ENCODE measurements around the gene ALDH8A1.

ALDH8A1 gene

DNA sequence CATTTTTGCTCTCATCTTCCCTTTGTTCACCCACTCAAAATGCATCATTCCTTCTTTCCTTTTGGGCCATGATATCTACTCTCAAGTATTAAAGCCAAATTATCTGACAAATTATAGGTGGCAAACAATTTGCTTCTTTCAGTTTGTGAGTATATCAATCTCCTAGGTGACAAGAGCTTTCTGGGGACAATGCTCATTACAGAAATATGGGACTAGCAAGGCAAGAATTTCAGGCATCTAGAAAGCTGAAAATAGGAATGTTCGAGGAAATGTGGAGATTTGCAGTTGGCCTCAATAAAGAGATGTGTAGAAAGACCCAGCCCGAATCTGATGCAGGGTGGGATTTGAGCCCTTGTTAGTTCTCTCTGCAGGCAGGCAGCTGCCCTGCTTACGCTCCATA is 71.8 kb downstream of the ALDH8A1 start:
- no peak overlapping the region for H3K27ac ChIP-seq (ENCODE audit: low read depth, low read length)
- H4K20me1 ChIP-seq (ENCODE audit: low read depth, low read length) = no peaks in the 10 kb centered on the region
- H3K27me3 ChIP-seq (ENCODE audit: low read length) = no peaks in the 10 kb centered on the region
- no peaks in the 10 kb centered on the region for H3K36me3 ChIP-seq (ENCODE audit: low read length)
- H3F3A ChIP-seq (ENCODE audit: insufficient read depth) = no peaks in the 10 kb centered on the region
- H3K9me2 ChIP-seq (replicated peaks; ENCODE audit: insufficient read depth, low read length) = no peaks in the 10 kb centered on the region
- TF ChIP-seq EZH2phosphoT487 (conservative IDR thresholded peaks at IDR 0.05; ENCODE audit: low read length) = no peak
- TF ChIP-seq, protein P1, sequence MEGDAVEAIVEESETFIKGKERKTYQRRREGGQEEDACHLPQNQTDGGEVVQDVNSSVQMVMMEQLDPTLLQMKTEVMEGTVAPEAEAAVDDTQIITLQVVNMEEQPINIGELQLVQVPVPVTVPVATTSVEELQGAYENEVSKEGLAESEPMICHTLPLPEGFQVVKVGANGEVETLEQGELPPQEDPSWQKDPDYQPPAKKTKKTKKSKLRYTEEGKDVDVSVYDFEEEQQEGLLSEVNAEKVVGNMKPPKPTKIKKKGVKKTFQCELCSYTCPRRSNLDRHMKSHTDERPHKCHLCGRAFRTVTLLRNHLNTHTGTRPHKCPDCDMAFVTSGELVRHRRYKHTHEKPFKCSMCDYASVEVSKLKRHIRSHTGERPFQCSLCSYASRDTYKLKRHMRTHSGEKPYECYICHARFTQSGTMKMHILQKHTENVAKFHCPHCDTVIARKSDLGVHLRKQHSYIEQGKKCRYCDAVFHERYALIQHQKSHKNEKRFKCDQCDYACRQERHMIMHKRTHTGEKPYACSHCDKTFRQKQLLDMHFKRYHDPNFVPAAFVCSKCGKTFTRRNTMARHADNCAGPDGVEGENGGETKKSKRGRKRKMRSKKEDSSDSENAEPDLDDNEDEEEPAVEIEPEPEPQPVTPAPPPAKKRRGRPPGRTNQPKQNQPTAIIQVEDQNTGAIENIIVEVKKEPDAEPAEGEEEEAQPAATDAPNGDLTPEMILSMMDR (IDR thresholded peaks at IDR 0.05; ENCODE audit: insufficient read depth, low read length, poor library complexity, severe bottlenecking) = no peak
- no peak overlapping the region for H3K9ac ChIP-seq (ENCODE audit: low read length)
- no peak overlapping the region for H3K4me3 ChIP-seq (ENCODE audit: insufficient read depth, low read length, poor library complexity, severe bottlenecking)
- no peak overlapping the region for H3K4me2 ChIP-seq (ENCODE audit: low read depth, low read length, poor library complexity, severe bottlenecking)
- peaks cover 14% of the 10 kb centered on the region; the same call in 1 of the 2 replicates for H3K9me3 ChIP-seq (ENCODE audit: insufficient read depth, low read length)
- no peak overlapping the region for H2AFZ ChIP-seq (ENCODE audit: low read depth, low read length, severe bottlenecking)
- no peaks in the 10 kb centered on the region for H3K79me2 ChIP-seq (ENCODE audit: insufficient read depth, low read length)

DNA sequence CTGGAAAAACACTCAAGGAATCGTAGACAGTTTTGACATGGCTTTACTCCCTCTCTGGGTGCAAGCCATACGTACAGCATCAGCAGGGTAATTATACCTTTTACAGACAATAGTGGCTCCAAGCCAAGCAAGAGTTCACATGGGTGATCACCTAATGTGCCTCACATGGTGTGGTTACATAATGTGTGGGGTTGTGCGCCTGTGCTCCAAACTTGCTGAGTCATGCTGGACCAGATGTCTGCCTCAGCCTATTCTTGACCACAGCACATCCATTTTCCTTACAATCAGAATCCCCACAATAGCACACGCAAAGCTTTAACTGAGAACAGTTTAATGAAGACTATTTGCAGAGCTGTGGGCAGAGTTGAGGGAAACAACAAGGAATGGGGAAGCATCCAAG is 74.5 kb downstream of the ALDH8A1 start:
- H3K36me3 ChIP-seq (ENCODE audit: low read length) = no peaks in the 10 kb centered on the region
- no peaks in the 10 kb centered on the region for H4K20me1 ChIP-seq (ENCODE audit: low read depth, low read length)
- H3K4me2 ChIP-seq (ENCODE audit: low read depth, low read length, poor library complexity, severe bottlenecking) = no peak overlapping the region
- H3K27me3 ChIP-seq (ENCODE audit: low read length) = no peaks in the 10 kb centered on the region
- no peak overlapping the region for H3K27ac ChIP-seq (ENCODE audit: low read depth, low read length)
- H3K79me2 ChIP-seq (ENCODE audit: insufficient read depth, low read length) = no peaks in the 10 kb centered on the region
- TF ChIP-seq, protein P1 (IDR thresholded peaks at IDR 0.05; ENCODE audit: insufficient read depth, low read length, poor library complexity, severe bottlenecking) = no peak
- no peak for TF ChIP-seq EZH2phosphoT487 (conservative IDR thresholded peaks at IDR 0.05; ENCODE audit: low read length)
- H3K9me3 ChIP-seq (ENCODE audit: insufficient read depth, low read length) = peaks cover 14% of the 10 kb centered on the region; the same call in 1 of the 2 replicates
- no peaks in the 10 kb centered on the region for H3F3A ChIP-seq (ENCODE audit: insufficient read depth)
- no peak overlapping the region for H3K9ac ChIP-seq (ENCODE audit: low read length)
- no peak overlapping the region for H3K4me3 ChIP-seq (ENCODE audit: insufficient read depth, low read length, poor library complexity, severe bottlenecking)
- H2AFZ ChIP-seq (ENCODE audit: low read depth, low read length, severe bottlenecking) = no peak overlapping the region
- no peaks in the 10 kb centered on the region for H3K9me2 ChIP-seq (replicated peaks; ENCODE audit: insufficient read depth, low read length)

DNA sequence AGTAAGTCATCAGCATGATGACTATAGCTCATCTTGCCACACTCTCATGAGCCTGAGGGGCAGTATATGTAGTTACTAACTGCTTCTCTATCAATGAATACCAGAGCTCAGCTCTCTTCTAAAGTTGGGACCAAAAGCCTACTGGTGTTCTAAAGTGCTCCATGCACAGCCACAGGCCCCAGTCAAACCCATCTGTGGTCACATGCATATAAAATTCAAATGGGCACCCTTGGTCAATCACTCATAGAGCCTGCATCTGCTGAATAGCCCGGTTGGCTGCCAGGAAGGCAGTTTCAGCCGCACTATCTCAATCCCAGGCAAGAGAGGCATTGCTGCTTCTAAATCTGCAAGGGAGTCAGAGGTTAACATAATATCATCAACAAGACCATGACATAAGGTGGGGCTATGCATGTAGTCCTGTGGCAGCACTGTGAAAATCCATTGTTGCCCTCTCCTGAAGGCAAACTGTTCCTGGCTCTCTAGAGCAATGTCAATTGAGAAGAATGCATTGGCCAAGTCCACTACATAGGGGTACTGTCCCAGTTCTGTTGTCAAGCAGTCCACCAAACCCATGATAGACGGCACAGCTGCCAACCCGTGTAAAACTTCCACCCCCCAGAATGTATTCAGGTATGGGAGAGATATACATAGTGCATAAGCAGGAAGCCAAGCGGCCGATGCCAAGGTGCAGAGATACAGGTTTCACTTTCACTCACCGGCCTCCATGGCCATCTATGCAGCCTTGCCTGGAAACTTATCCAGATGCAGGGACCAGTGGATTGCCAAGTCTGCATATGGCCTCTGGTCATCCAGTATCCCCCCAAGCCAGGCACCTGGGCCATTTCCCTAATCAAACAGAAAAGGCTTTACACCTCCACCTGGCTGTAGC is 76.2 kb downstream of the ALDH8A1 start:
- no peaks in the 10 kb centered on the region for H3K9me2 ChIP-seq (replicated peaks; ENCODE audit: insufficient read depth, low read length)
- H4K20me1 ChIP-seq (ENCODE audit: low read depth, low read length) = no peaks in the 10 kb centered on the region
- no peak overlapping the region for H3K27ac ChIP-seq (ENCODE audit: low read depth, low read length)
- TF ChIP-seq, protein P1 (IDR thresholded peaks at IDR 0.05; ENCODE audit: insufficient read depth, low read length, poor library complexity, severe bottlenecking) = no peak
- TF ChIP-seq EZH2phosphoT487 (conservative IDR thresholded peaks at IDR 0.05; ENCODE audit: low read length) = no peak
- H3K9ac ChIP-seq (ENCODE audit: low read length) = no peak overlapping the region
- H3K4me3 ChIP-seq (ENCODE audit: insufficient read depth, low read length, poor library complexity, severe bottlenecking) = no peak overlapping the region
- H3K36me3 ChIP-seq (ENCODE audit: low read length) = no peaks in the 10 kb centered on the region
- no peaks in the 10 kb centered on the region for H3K79me2 ChIP-seq (ENCODE audit: insufficient read depth, low read length)
- H3F3A ChIP-seq (ENCODE audit: insufficient read depth) = no peaks in the 10 kb centered on the region
- no peaks in the 10 kb centered on the region for H3K27me3 ChIP-seq (ENCODE audit: low read length)
- H2AFZ ChIP-seq (ENCODE audit: low read depth, low read length, severe bottlenecking) = no peak overlapping the region
- peaks cover 14% of the 10 kb centered on the region; the same call in 1 of the 2 replicates for H3K9me3 ChIP-seq (ENCODE audit: insufficient read depth, low read length)
- H3K4me2 ChIP-seq (ENCODE audit: low read depth, low read length, poor library complexity, severe bottlenecking) = no peak overlapping the region

All from SU-DHL-6 (cell line).